ENCODE data around the gene LHX6.

- TF ChIP-seq CTCF (conservative IDR thresholded peaks at IDR 0.05 in 1 of 2, IDR thresholded peaks at IDR 0.05 in 1 of 2; ENCODE audit: low read depth in 1 of 2, low read length in 2 of 2) (no peak), EZH2 (IDR thresholded peaks at IDR 0.05; ENCODE audit: low read length, missing control alignments) (no peak)
These were observed 41.8 kb downstream of the LHX6 start for GRCh38 chr9:122186777-122187470.

Measured in fibroblast of lung (primary cell).